H1 (cell line): Measurements from ENCODE around the gene C1GALT1C1L. TPM values are rescaled to one million over a fixed set of nuclear protein-coding genes. Genes with fewer than 3 reads are reported as not detected.

Experiments used
- CTCF ChIA-PET: fragments of 300-600 bp; sonication (Branson Sonifier 250); formaldehyde crosslinking; loops from one replicate; lab custom pipeline; 2021; ENCODE audit not compliant: partially characterized antibody; lab: Charles Lee
- POLR2A ChIA-PET: fragments of 300-600 bp; sonication (Branson Sonifier 250); formaldehyde crosslinking; loops from one replicate; lab custom pipeline; 2021; ENCODE audit warnings: inconsistent platforms; ENCODE audit not compliant: partially characterized antibody; lab: Charles Lee
- DNase-seq, 2 experiments: peaks; one replicate each; pipeline versions ENCODE4 v3.0.0 to v3.0.0-alpha.2; 2010 to 2022; ENCODE audit warnings: low spot score in 2 of 2, low read depth in 1 of 2, mixed read lengths in 1 of 2
- FAIRE-seq: peaks from 2 replicates; lab custom pipeline; 2011; peaks lifted over from hg19 to GRCh38; lab: Jason Lieb, UNC
- H2AFZ ChIP-seq: 2 replicates; pipeline ENCODE4 v1.8.1; 2012; ENCODE audit warnings: low read length, inconsistent platforms
- H2AK5ac ChIP-seq: 2 replicates; pipeline ENCODE4 v1.6.1; 2013; ENCODE audit warnings: low read depth, low read length
- H2BK120ac ChIP-seq: replicated peaks from 2 replicates; pipeline ENCODE3; 2013; ENCODE audit warnings: low read depth, low read length, inconsistent platforms
- H2BK12ac ChIP-seq: 2 replicates; pipeline ENCODE4 v1.6.1; 2013; ENCODE audit warnings: low read depth, low read length
- H2BK15ac ChIP-seq: 2 replicates; pipeline ENCODE4 v1.6.1; 2013; ENCODE audit warnings: low read length
- H2BK20ac ChIP-seq: 2 replicates; pipeline ENCODE4 v1.6.1; 2013; ENCODE audit warnings: low read length
- H2BK5ac ChIP-seq: 2 replicates; pipeline ENCODE4 v1.6.1; 2013; ENCODE audit warnings: low read depth, low read length
- H3K14ac ChIP-seq: 2 replicates; pipeline ENCODE4 v1.6.1; 2013; ENCODE audit warnings: inconsistent platforms; ENCODE audit not compliant: insufficient read length
- H3K18ac ChIP-seq: 2 replicates; pipeline ENCODE4 v1.6.1; 2013; ENCODE audit warnings: low read length; ENCODE audit errors: extremely low read depth
- H3K23ac ChIP-seq: 2 replicates; pipeline ENCODE4 v1.6.1; 2013; ENCODE audit warnings: inconsistent platforms; ENCODE audit not compliant: insufficient read length
- H3K23me2 ChIP-seq: 2 replicates; pipeline ENCODE4 v1.6.1; 2013; ENCODE audit warnings: low read depth, low read length
- H3K27ac ChIP-seq: 2 replicates; pipeline ENCODE4 v1.6.1; 2011; ENCODE audit warnings: low read depth, low read length, inconsistent platforms
- H3K27me3 ChIP-seq, 4 experiments: replicated peaks in 1 of 4; 1 replicate in 1 of 4; 2 replicates in 3 of 4; pipeline versions ENCODE4 v1.6.1 to v1.8.1; 2011 to 2013; ENCODE audit warnings: low read length in 3 of 4, mild to moderate bottlenecking in 3 of 4, inconsistent platforms in 2 of 4, mixed read lengths in 2 of 4, moderate library complexity in 1 of 4; ENCODE audit not compliant: control insufficient read depth in 3 of 4, insufficient read depth in 3 of 4; ENCODE audit errors: extremely low read depth in 1 of 4
- H3K36me3 ChIP-seq, 4 experiments: 2 replicates each; pipeline versions ENCODE4 v1.6.1 to v1.8.1; 2011 to 2013; ENCODE audit warnings: mild to moderate bottlenecking in 4 of 4, low read length in 3 of 4, moderate library complexity in 2 of 4, control low read depth in 1 of 4, inconsistent platforms in 1 of 4; ENCODE audit not compliant: insufficient read depth in 4 of 4, control insufficient read depth in 2 of 4
- H3K4ac ChIP-seq: replicated peaks from 2 replicates; pipeline ENCODE3; 2013; ENCODE audit warnings: low read length, low read depth, mixed read lengths, inconsistent platforms; ENCODE audit not compliant: insufficient read length
- H3K4me1 ChIP-seq, 4 experiments: replicated peaks in 1 of 4; 1 replicate in 1 of 4; 2 replicates in 3 of 4; pipeline versions ENCODE4 v1.6.1 to v1.8.1; 2011 to 2013; ENCODE audit warnings: low read length in 3 of 4, inconsistent platforms in 2 of 4, mixed read lengths in 1 of 4; ENCODE audit not compliant: insufficient read depth in 4 of 4, control insufficient read depth in 3 of 4
- H3K4me2 ChIP-seq, 2 experiments: 2 replicates each; pipeline versions ENCODE4 v1.6.1 to v1.8.1; 2011 to 2013; ENCODE audit warnings: low read depth in 2 of 2, low read length in 2 of 2, control low read depth in 1 of 2, inconsistent platforms in 1 of 2, mild to moderate bottlenecking in 1 of 2; ENCODE audit not compliant: insufficient read depth in 1 of 2
- H3K4me3 ChIP-seq, 4 experiments: fragments of 200-600, 300-600 bp in 1 of 4; sonication (generic), shearing (Covaris generic), sonication (Bioruptor Twin) in 1 of 4; 2 replicates each; pipeline versions ENCODE4 v1.5.1 to v1.8.1; 2011 to 2016; ENCODE audit warnings: low read length in 4 of 4, low read depth in 3 of 4, control low read depth in 2 of 4, inconsistent platforms in 2 of 4, mild to moderate bottlenecking in 2 of 4, mixed read lengths in 1 of 4, moderate library complexity in 1 of 4; ENCODE audit not compliant: insufficient read depth in 2 of 4; ENCODE audit errors: extremely low read depth in 1 of 4
- H3K56ac ChIP-seq: replicated peaks from 2 replicates; pipeline ENCODE3; 2013; ENCODE audit warnings: low read depth, mild to moderate bottlenecking, mixed read lengths, low read length, inconsistent platforms; ENCODE audit not compliant: insufficient read length
- H3K79me1 ChIP-seq: 2 replicates; pipeline ENCODE4 v1.6.1; 2013; ENCODE audit warnings: low read depth, low read length, control low read depth
- H3K79me2 ChIP-seq, 2 experiments: 2 replicates each; pipeline versions ENCODE4 v1.6.1 to v1.8.1; 2012 to 2013; ENCODE audit warnings: low read length in 2 of 2, mild to moderate bottlenecking in 2 of 2, inconsistent platforms in 1 of 2; ENCODE audit not compliant: insufficient read depth in 2 of 2, control insufficient read depth in 1 of 2
- H3K9ac ChIP-seq, 4 experiments: replicated peaks in 1 of 4; 1 replicate in 1 of 4; 2 replicates in 3 of 4; pipeline versions ENCODE4 v1.6.1 to v1.8.1; 2011 to 2013; ENCODE audit warnings: low read depth in 3 of 4, low read length in 3 of 4, control low read depth in 2 of 4, mild to moderate bottlenecking in 2 of 4, moderate library complexity in 2 of 4, inconsistent platforms in 1 of 4; ENCODE audit errors: extremely low read depth in 1 of 4
- H3K9me3 ChIP-seq, 2 experiments: 2 replicates each; pipeline versions ENCODE4 v1.6.1 to v1.8.1; 2012 to 2013; ENCODE audit warnings: mild to moderate bottlenecking in 2 of 2, moderate library complexity in 2 of 2, control low read depth in 1 of 2, inconsistent platforms in 1 of 2, low read depth in 1 of 2, low read length in 1 of 2, mixed read lengths in 1 of 2; ENCODE audit not compliant: insufficient read depth in 2 of 2
- H4K20me1 ChIP-seq, 2 experiments: replicated peaks in 1 of 2; 2 replicates each; pipeline versions ENCODE3 to v1.8.1; 2011 to 2013; ENCODE audit warnings: inconsistent platforms in 2 of 2, low read length in 2 of 2, mild to moderate bottlenecking in 1 of 2; ENCODE audit not compliant: insufficient read depth in 2 of 2, control insufficient read depth in 1 of 2
- H4K5ac ChIP-seq: 2 replicates; pipeline ENCODE4 v1.6.1; 2013; ENCODE audit warnings: low read length, low read depth, mixed read lengths, inconsistent platforms; ENCODE audit not compliant: insufficient read length
- H4K8ac ChIP-seq: 2 replicates; pipeline ENCODE4 v1.8.0; 2013; ENCODE audit warnings: mild to moderate bottlenecking, moderate library complexity, low read length, inconsistent platforms; ENCODE audit not compliant: insufficient read depth; ENCODE audit errors: extremely low read depth
- H4K91ac ChIP-seq: replicated peaks from 2 replicates; pipeline ENCODE3; 2013; ENCODE audit warnings: low read length, mixed read lengths, inconsistent platforms; ENCODE audit not compliant: insufficient read length
- ASH2L ChIP-seq: fragments of 200-600, 300-600 bp; sonication (generic); IDR thresholded peaks from one replicate; pipeline ENCODE4 v1.7.1; 2017; ENCODE audit warnings: low read length
- CHD2 ChIP-seq: IDR thresholded peaks from 2 replicates; pipeline ENCODE4 v1.6.1; 2012; ENCODE audit warnings: low read length, improper control_type of control experiment
- FOSL1 ChIP-seq: IDR thresholded peaks from 2 replicates; pipeline ENCODE4 v1.6.1; 2011; ENCODE audit warnings: mild to moderate bottlenecking, low read depth, low read length, moderate library complexity; ENCODE audit not compliant: insufficient read depth
- GABPA ChIP-seq: IDR thresholded peaks from 2 replicates; pipeline ENCODE4 v1.6.1; 2011; ENCODE audit warnings: mild to moderate bottlenecking, low read length, moderate library complexity, borderline replicate concordance; ENCODE audit not compliant: insufficient read depth
- KDM1A ChIP-seq: fragments of 200-600, 300-600 bp; sonication (generic); IDR thresholded peaks from 2 replicates; pipeline ENCODE4 v1.7.1; 2016; ENCODE audit warnings: mild to moderate bottlenecking, low read length, borderline replicate concordance
- KDM4A ChIP-seq: IDR thresholded peaks from one replicate; pipeline ENCODE4 v1.7.1; 2012; ENCODE audit warnings: low read depth, mild to moderate bottlenecking, moderate library complexity, low read length, inconsistent platforms; ENCODE audit not compliant: severe bottlenecking
- KDM5A ChIP-seq: fragments of 200-600 bp; IDR thresholded peaks from 2 replicates; pipeline ENCODE4 v1.7.1; 2012; ENCODE audit warnings: mild to moderate bottlenecking, low read length, inconsistent platforms, mixed read lengths
- PHF8 ChIP-seq: fragments of 200-600 bp; sonication (generic); conservative IDR thresholded peaks from 2 replicates; pipeline ENCODE4 v1.7.1; 2012; ENCODE audit warnings: low read depth, mild to moderate bottlenecking, inconsistent platforms, low read length, moderate library complexity
- polyA plus RNA-seq, 7 experiments: library from polyadenylated mRNA; depleted of rRNA in 3 of 7; stranded (reverse) in 5 of 7; unstranded in 2 of 7; fragments of >200 nt in 5 of 7; fragments of 200-250 nt in 2 of 7; gene quantifications; 1 replicate in 5 of 7; 2 replicates in 1 of 7; 4 replicates in 1 of 7; pipeline versions ENCODE4 v1.2.1 to v1.2.3, GENCODE V29; 2011 to 2013; ENCODE audit warnings: missing spikeins in 2 of 7, mixed read lengths in 2 of 7
- total RNA-seq: library from RNA; stranded (reverse); fragmentation: NEBNext Ultra II Directional; extraction: Animal tissue kit (Norgen Biotek cat#: 25700); gene quantifications from 2 replicates; pipeline ENCODE4 v1.2.1, GENCODE V29; 2021

C1GALT1C1L gene
- total and polyA plus RNA-seq, 2 of the 8 experiments (the other 6 are each of a cell fraction or from before 2014, with no cell fraction given): 0.12 TPM; not detected in 1

GRCh38 chr2:43710866-43711265 is 34.6 kb upstream of the C1GALT1C1L start:
- Histone ChIP-seq H4K8ac (no peak overlapping the region), H3K9ac (no peak overlapping the region), H2BK15ac (no peak overlapping the region), H3K4ac (no peak overlapping the region), H4K5ac (no peak overlapping the region), H3K27me3 (no peaks in the 10 kb centered on the region), H3K56ac (no peak overlapping the region), H3K9me3 (no peaks in the 10 kb centered on the region), H2BK12ac (no peak overlapping the region), H3K36me3 (no peaks in the 10 kb centered on the region), H2BK5ac (no peak overlapping the region), H3K79me2 (no peaks in the 10 kb centered on the region), H2AK5ac (no peak overlapping the region), H3K79me1 (no peaks in the 10 kb centered on the region), H4K91ac (no peak overlapping the region), H4K20me1 (no peaks in the 10 kb centered on the region), H3K23me2 (no peaks in the 10 kb centered on the region), H2BK120ac (no peak overlapping the region), H2BK20ac (no peak overlapping the region), H3K23ac (no peak overlapping the region), H3K27ac (no peak overlapping the region), H2AFZ (no peak overlapping the region), H3K4me1 (peaks cover 0 to 7% (median 3%) of the 10 kb centered on the region in 4 experiments; a peak in 3 of 7 replicates), H3K4me2 (no peak overlapping the region), H3K18ac (no peak overlapping the region), H3K4me3 (no peak overlapping the region), H3K14ac (no peak overlapping the region)
- FAIRE-seq: no peak
- no peak for DNase-seq
- TF ChIP-seq PHF8 (no peak), CHD2 (no peak), ASH2L (no peak), KDM1A (no peak), KDM5A (no peak), FOSL1 (no peak), KDM4A (no peak), GABPA (no peak)
- POLR2A ChIA-PET: no interaction called here
- CTCF ChIA-PET: interaction anchor here (1.6 kb wide), 1 partner anchor 9 kb away, joined by 4 read pairs; no protein-coding TSS in a partner anchor
